GM12875 (cell line): Measurements from ENCODE around the gene PEX12.

Source experiments
- H3K4me3 ChIP-seq: one replicate; pipeline ENCODE4 v1.5.1; 2011; ENCODE audit warnings: low read depth, low read length, control low read depth
- CTCF ChIP-seq: IDR thresholded peaks from 2 replicates; pipeline ENCODE4 v1.5.1; 2011; ENCODE audit warnings: low read depth, mild to moderate bottlenecking, control low read depth, inconsistent platforms, low read length, moderate library complexity, borderline replicate concordance; ENCODE audit not compliant: insufficient read depth

PEX12 gene

DNA sequence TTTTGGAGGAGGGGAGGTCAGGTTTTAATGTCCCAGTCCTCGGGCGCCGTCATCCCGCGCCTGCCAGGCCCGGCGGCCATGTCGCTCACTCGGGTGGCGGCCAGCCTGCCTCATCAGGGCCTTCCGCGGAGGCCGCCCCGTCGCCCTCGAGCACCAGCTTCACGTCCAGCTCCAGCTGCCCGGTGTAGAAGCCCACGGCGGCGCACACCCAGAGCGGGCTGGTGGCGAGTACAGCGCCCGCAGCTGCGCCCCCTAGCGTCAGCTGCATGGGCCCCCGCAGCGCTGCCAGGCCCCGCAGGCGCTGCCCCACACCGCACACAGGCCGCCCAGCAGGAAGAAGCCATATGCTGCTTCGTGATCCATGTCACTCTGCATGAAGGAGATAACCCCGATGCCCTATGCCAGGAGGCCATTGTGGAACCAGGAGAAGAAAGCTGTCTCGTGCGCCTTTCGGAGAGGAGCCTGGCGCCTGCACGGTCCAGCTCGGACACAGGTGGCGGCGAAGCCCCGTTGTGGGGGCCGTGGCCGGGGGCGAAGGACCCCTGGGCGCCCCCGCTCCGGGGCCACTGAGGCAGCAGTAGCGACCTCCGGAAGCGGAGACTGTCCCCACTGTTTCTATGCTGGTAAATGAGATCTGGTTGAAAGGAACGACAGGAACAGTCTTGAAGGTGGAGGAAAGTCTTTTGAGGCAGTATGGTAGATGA is 18.3 kb upstream of the PEX12 start:
- no peak for TF ChIP-seq CTCF
- no peak overlapping the region for H3K4me3 ChIP-seq

DNA sequence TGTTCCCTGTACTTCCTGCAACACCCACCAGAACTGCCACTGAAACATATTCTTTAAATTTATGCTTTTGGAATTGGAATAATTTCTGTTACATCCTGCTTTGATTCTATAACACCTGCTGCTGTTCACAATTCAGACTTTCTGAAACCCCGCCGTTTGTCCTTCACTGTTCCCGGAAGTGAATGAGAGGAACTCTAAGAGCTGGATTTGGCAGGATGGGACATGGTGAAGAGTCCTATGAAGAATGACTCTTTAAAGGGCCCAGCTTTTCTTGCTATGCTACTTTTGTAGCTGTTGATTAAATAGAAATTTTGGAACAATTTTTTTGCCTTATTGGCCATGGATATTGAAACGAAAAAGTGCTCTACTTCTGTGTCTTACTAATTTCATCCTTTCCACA is 17.7 kb upstream of the PEX12 start:
- no peak for TF ChIP-seq CTCF
- H3K4me3 ChIP-seq: no peak overlapping the region

DNA sequence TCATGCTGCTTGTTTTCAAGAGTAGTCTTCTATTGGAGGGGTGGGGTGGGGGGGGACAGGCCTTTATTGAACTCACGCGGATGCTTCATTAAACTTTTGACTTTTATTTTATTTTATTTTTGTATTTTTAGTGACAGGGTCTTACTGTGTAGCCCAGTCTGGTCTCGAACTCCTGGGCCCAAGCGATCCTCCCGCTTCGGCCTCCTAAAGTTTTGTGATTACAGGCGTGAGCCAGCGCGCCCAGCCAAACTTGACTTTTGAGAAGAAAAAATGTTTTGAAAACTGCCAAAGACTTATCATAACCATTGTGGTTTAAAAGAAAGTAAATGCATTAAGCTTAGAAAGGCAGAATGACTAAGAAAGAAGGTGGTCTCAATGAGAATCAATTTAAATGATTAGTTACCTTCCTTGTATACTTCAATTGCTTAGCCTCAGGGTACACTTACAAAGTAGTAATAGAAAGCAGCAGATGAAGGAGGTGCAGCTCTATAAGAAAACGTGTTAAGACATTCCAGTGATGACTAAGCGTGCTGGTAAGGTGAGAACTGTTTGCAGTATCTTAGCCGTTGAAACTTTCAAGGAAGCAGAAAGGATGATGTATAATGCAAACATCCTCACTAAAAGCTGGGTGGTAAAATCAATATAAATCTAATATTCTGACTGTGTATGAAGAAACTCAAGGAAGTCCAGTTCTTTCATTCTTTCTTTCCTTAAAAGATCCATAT is 10.0 kb upstream of the PEX12 start:
- peak overlapping the region; percentile 66 for H3K4me3 ChIP-seq

GRCh38 chr17:35587074-35587961 is 8.9 kb upstream of the PEX12 start, which contains the start of gene AP2B1:
Gene AP2B1, plus strand, starts transcription at chr17:35587322. Its CDS starts 6,709 bp downstream, at chr17:35594031.
- no peak for TF ChIP-seq CTCF
- H3K4me3 ChIP-seq: peak within 1 kb of the TSS; percentile 66

More for the DNA sequence above, 10.0 kb upstream of the PEX12 start:
- no peak for TF ChIP-seq CTCF

GRCh38 chr17:35586569-35587073 is 8.2 kb upstream of the PEX12 start:
- TF ChIP-seq CTCF: no peak
- H3K4me3 ChIP-seq: peak overlapping the region; percentile 66

DNA sequence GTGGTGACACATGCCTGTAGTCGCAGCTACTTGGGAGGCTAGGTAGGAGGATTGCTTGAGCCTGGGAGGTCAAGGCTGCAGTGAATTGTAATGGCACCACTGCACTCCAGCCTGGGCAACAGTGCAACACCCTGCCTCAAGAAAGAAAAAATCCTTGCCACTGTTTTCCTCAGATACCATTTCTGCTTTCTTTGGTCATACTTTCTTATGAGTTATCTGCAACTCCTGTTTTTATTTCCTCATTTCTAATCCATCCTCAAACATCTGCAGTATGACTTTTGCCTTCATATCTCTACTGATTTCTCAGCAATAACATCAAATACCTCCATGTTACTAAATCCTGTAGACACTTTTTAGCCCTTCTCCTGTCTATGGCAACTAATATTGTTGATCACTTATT is 5.7 kb upstream of the PEX12 start:
- H3K4me3 ChIP-seq: no peak overlapping the region

More for the DNA sequence above, 5.7 kb upstream of the PEX12 start:
- no peak for TF ChIP-seq CTCF
